GM21825 (cell line): ENCODE results near the gene CRB2.
"Not testable (repeated sequence)": the region's sequence is repeated elsewhere in the genome, so short reads cannot be mapped to it uniquely, and the experiment has no call there.

ENCODE experiments used
- ATAC-seq: cut with Tn5 transposase; IDR thresholded peaks from one replicate; pipeline ENCODE4 v1.9.1; 2021; ENCODE audit warnings: mild to moderate bottlenecking, moderate library complexity; ENCODE audit not compliant: unreplicated experiment

CRB2 gene

DNA sequence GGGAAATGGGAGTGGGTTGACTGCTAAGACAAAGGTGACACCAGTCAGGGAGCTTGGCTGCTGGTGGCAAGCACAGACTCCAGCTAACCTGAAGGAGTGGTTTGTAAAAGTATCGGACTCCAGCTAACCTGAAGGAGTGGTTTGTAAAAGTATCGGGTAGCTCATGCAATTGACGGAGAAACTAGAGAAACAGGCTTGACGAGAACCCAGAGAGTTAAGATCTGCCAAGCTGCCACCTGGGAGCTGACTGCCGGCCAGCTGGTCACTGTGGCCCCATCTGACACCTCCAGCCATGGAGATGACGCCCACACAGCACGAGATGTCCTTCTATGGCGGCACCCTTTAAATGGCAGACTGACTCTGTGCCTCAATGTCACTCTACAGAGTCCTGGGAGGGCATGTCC, 28.3 kb upstream of the CRB2 start:
- no peak for ATAC-seq

DNA sequence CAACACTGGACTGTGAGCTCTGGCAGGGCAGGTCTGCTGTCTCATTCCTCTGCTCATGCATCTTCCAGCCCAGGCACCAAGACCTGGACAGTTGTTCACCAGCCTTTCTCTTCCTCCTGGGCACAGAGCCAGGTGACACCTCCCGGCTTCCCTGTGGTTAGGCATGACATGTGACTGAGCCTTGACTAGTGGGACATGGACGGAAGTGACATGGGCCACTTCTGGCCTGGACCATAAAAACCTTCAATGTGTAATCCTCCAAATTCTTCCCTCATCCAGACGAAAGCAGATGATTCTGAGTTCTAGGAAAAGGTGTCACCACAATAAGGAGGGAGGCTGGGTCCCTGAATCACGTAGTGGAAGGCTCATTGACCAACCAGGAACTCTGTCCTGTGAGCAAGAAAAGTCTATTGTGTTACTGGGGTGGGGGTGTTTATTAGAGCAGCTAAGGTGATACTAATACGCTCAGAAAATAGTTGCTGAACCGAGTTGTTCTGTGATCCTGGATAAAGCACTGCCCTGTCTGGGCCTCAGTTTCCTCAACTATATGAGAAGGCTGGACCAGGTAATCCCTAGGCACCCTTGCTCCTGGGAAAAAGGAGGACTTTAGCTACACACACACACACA, 26.6 kb upstream of the CRB2 start:
- no peak for ATAC-seq

DNA sequence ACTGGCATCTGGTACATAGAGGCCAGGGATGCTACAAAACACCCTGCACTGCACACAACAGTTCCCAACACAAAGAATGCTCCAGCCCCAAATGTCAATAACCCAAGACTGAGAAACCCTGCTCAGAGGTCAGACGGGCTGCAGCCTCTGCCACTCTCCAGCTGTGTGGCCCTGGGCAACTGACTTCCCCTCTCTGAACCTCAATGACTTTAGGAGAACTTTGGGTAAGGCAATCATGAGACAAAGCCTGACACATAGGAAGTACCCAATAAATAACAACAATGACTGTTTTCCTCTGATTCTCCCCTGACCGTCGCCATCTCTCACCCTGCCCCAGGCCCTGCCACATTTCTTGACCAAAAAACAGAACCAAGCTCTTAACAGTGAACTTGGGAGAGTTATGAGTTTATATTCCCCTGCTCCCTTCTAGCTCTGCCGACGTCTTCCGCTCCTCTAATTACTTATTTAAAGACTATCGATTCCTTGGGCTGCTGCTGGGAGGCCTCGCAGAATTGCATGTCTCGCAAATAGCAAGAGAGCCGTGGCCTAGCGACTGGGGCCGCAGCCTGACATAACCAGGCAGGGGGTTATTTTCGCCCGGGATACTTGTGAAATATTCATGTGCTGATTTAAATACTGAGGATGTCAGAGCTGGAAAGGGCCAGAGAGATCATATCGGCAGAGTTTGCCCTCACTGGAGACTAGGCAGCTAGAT, 24.5 kb upstream of the CRB2 start:
- ATAC-seq, result no peak

DNA sequence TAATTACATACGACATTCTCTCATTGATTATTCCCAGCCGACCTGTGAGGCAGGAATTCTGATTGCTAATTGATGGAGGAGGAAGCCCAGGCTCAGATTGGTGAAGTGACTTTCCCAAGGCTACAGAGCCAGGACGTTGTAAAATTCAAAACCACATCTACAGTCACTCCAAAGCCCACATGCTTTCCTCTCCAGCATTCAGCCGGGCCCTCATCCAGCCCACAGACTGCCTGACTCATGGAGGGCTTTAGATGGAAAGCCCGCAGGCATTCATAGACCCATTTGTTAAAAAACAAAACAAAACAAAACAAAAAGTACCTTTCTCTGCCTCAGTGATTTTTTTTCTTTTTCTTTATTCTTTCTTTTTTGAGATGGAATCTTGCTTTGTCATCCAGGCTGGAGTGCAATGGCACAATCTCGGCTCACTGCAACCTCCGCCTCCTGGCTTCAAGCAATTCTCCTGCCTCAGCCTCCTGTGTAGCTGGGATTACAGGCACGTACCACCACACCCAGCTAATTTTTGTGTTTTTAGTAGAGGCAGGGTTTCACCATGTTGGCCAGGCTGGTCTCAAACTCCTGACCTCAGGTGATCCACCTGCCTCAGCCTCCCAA, 22.8 kb upstream of the CRB2 start:
- not testable (repeated sequence) for ATAC-seq

DNA sequence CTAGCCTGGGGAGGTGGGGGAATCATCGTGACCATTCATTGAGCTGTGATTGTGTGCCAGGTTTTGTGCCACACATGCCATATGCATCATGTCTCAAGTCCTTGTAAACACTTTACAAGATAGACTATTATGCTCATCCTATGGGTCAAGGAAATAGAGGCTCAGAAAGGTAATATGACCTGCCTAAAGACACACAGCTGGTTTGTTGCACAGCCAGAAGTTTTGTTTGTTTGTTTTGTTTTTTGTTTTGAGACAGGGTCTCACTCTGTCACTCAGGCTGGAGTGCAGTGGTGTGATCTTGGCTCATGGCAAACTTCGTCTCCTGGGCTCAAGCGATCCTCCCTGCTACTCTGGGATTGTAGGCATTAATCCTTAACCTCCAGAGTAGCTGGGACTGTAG, 21.4 kb upstream of the CRB2 start:
- no peak for ATAC-seq

DNA sequence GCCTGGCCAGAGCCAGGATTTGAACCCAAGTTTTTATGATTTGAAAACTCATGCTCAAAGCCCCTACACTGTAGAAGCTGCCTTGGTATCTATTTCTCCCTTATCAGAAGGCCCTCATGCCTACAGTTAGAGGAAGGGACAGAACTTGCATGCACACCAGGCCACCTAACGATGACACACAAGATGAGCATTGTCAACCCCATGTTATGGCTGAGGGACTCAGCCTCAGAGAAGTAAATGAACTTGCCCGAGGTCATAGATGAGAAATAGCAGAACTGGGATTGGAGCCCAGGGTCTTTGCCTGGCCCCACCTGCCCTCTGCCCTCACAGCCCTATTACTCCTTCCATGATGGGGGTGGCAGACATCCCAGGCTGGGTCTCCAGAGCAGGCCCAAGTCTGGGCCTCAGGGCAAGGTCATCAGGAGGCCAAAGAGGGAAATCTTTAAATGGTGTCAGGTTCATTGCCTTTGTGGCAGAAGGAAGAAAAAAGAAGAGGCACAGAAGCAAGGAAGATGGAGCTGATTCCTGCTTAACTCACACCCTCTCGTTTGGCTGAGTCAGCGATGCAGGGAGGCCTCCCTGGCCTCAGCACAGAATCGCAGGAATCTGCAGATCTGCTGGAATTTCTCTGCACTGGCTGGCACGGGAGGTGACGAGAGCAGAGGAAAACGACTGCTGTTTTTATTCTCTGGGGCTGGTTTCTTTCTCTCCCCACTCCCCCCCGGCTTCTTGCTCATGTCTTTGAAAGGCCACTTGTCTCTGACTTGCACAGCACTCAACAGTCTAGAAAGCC, 20.6 kb upstream of the CRB2 start:
- ATAC-seq, result no peak

DNA sequence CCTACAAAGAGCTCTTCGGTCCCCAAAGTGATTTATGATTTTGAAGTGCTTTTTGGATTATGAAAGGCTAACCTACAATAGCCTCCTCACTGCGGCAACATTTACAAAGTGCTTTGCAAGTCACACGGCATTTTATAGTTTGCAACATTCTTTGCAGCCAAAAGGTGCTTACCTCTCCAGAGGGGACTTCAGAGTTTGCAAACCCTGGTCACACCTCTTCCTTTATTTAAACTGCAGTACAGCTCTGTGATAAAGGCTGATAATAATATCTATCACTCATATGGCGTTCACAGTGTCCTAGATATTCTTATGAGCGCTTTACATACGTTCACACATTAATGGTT, 20.0 kb upstream of the CRB2 start:
- no peak for ATAC-seq

DNA sequence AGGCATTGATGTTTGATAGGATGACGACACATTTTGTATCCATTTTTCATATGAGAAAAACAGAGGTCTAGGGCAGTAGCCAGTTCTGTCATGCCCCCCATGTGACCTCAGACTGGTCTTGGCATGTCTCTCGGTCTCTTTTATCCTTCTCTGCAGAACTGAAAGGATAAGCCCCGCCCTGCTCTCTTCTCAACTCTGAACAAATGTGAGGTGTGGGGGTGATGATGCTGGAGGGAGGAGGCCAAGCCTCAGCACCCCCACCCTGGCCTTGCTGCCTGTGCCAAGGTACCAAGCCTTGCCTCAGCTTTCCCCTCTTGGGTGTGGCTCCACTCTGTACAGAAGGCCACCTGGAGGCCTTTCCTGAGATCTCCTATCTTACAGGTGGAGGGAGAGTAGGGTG, 19.5 kb upstream of the CRB2 start:
- no peak for ATAC-seq

DNA sequence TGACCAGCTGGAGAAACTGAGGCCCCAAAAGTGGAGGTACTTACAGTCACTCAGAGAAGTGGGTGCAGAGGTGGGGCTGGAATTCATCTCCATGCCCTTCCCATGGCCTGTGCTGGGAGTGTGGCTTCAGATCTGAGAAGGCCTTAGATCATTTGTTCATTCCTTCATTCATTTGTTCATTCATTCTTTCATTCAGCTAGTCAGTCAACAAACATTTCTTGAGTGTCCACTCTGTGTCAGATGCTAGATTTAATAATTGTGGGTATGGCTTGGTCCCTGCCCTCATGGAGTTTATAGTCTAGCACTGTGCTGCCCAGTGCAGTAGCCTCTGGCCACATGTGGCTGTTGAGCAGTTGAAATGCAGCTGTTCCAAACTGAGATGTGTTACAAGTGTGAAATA, 19.0 kb upstream of the CRB2 start:
- ATAC-seq, result no peak

DNA sequence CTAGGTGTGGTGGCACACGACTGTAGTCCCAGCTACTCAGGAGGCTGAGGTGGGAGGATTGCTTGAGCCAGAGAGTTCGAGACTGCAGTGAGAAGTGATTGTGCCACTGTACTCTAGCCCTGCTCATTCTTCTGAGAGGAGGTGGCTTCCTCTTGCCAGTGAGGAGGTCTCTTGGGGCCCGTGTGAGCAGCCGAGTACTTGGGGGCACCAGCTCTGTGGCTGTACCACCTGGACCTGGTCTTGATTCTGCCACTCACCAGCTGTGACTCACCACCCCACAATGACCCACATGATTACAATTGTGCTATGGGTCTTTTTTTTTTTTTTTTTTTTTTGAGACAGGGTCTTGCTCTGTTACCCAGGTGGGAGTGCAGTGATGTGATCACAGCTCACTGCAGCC, 18.0 kb upstream of the CRB2 start:
- ATAC-seq, result no peak

DNA sequence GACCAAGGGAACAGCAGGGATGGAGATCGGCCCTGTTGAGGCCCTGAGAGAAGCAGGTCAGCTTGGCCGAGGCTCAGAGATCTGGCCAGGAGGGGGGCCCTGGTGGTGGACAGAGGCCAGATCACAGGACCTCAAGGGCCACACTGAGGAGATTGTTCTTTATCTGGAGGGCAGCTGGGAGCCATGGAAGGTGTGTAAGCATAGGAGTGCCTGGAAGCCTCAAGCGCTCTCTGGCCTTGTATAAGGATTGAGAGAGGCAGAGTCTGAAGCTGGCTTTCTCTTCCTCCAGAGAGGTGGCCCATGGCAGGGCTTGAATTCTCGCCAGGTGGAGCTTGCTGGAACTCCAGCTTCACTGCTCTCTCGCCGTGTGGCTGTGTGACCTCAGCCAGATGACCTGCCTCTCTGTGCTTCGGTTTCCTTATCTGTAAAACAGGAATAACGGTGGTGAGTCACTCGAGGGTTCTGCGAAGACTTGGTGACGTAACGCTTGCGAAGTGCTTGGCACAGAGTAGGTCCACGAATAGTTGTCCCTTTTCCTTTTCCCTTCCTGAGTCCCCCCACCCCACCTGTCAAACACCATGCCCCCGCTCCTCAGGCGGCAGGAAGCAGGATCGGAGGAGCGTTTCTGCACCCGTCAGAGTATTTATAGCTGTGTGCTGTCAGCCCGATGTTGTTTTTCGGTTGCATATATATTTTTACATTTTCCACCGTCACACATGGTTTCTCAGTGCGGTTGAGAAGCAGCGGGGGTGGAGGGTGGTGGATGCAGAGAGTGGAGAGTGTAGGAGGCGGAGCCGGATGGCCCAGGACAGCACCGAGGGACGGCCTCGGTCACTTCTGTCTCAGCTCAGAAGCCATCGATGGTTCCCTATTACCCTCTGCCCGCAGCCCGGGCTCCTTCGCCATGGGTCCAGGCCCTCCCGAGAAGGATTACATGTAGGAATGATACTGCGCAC, 17.0 kb upstream of the CRB2 start:
- ATAC-seq, result peak; percentile 57

DNA sequence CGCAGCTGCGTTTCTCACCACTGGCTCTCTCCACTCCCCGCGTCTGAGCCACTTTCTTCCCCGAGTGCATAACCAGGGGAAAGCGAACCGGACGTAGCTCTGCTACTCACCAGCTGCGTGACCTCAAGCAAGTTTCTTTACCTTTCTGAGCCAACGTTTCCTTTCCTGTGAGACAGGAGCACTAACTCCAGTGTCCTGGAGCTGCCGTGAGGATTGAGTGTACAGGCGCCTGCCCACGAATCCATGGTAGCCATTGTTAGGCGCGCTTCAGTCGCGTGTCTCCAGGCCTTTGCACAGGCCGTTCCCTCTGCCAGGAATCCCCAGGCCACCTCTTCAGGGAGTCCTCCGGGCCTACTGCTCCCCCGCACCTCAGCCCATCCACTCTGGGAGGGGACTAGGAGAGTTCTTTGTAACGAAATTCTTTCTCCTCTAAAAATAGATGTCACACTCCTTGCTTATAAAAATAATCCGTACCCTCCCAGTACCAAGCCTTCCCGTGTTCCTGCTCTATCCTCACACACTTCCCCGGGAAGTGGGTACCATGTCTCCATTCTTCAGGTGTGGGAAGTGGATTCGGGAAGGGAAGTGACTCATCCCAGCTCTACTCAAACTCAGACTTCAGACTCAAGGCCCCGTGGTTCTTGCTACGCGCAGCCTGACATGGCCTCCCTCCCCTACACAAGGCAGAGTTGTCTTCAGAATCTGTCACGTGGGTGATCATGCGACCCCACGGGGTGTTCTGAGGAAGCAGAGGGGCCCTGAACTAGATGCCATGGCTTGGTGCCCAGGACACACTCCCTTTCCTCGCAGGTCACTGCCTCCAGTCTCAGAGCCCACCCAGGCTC, 16.1 kb upstream of the CRB2 start:
- ATAC-seq, result peak; percentile 47

DNA sequence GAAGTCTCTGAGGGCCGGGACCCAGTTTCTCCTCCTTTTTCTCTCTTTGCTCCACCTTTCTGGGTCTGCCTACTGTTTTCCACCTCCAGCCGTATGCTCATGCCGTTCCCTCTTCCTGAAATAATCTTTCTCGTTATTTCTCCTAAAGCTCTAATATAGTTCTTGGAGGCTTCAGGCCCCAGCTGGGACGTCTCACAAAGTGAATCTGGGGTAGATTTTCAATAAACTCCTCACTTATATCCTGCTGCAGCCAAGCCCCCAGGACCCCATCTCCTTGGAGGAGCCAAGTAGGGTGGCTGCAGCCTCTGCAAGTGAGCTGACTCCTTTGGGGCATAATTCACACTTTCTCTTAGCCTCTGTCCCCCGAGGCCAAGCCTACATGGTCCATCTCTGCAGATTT, 14.2 kb upstream of the CRB2 start:
- ATAC-seq, result no peak

DNA sequence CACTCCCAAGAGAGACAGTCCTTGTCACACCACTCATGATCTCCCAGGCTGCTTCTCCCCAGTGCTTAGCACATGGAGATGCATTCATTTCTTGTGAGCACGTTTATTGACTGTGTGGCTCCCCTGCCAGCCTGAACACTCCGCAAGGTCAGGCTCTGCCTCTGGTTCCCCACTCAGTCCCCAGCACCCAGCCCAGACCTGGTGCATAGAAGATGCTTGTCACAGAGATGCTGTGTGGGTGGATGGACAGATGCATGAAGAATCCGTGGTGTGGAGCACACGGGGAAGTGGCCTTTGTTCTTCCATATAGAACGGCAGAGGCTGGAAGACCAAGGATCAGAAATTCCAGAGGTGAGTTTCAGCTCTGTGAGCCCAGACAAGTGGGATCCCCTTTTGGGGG, 13.8 kb upstream of the CRB2 start:
- ATAC-seq, result no peak

DNA sequence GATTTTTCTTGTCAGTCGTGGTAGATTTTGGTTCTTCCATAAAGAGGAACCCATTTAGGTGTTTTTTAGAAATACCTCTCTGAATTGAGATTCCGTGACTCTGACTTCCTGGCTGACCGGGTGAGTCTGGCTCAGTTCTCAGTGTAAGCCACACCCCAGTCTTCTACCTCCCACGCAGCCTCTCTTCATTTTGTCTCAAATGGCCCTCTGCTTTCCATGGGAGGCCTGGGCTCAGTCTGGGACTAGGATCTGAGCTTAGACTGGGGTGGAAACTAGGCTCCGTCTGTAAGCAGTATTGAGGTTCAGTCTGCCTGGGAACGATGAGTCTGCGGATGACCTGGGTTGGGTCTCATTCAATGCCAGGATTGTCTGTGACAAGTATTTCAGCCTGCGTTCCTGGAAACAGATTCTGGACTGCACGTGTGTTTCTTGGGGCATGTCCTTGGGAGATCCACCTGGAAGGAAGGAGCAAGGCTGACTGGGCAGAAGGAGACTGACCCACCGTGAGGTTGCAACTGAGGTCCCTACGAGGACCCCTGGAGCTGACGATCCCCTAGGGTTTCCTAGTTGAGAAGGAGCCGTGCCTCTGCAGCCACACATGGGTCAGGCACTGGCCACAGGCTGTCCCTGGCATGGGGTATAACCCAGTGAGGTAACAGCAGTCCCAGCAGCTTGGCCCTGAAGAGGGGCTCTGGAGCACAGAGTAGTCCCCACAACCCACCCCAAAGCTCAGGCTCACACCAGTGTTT, 12.4 kb upstream of the CRB2 start:
- ATAC-seq, result no peak

DNA sequence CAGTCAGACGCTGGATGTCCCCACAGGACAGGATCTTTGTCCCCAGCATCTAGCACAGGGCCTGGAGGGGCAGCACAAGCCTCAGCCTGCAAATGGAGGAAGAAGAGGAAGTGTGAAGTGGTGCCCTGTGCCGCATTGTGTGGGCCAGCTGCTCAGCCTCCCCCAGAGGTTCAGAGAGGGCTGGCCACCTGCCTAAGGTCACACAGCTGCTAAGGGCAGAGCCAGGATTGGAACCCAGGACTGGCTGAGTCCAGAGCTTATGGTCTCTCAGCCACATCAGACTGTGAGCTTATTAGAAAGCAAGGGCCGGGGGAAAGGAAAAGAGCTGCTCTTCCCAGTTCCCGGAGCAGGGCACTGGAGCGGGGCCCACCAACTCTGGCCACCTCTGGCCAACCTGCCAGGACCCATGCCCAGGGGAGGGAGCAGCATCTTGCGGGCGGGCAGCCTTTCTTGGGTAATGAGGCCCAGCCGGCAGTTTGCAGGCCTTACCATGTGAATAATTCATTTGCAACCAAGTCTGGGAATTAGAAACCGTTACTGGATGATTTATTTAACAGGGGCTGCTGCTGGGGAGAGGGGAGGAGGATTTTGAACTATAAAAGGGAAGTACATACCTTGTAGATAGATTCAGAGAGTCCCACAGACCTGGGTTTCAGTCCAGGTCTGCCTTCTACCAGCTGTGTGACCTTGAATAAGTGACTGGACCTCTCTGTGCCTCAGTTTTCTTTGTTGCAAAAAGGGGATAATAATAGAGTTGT, 11.6 kb upstream of the CRB2 start:
- ATAC-seq, result no peak

DNA sequence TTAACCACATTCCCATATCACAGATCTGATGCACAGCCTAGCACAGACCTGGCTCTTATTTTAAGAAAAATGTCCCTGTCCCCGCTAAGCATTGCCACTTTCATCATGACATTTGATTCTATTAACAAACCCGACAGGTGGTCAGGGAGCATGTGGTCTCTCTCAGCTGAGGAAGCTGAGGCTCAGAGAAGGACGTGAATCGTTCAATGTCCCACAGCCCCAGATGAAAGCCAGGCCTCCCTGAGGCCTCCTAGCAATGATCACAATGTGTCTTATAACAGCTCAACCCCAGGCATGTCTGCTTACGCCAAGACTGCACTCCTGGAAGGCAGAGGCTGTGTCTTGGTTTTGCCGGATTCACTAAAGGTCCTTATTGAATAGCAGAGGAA, 10.4 kb upstream of the CRB2 start:
- no peak for ATAC-seq

DNA sequence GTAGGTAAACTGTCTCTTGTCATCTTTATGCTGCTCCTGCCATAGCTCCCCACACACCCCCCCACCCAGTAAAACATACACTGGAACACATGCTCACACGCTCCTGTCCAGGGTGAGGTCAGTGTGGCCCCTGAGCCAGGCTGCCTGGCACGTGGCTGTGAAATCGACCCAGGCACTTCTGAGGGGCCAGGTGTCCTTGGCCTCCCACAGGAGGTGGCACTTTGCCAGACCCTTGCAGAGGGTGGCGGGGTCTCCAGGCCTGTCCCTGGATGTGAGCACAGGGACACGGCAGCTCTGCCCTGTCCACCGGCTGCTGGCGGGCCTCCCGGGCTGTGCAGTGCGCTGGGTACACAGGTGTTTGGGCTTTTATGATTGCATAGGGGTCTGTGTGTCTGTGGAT, 10.0 kb upstream of the CRB2 start:
- ATAC-seq, result no peak
